ENCODE data around the gene SYT15B. TPM values are rescaled to one million over a fixed set of nuclear protein-coding genes. Genes with fewer than 3 reads are reported as not detected.
"Not testable (repeated sequence)": the region's sequence is repeated elsewhere in the genome, so short reads cannot be mapped to it uniquely, and the experiment has no call there.

SYT15B gene
- total RNA-seq, 1 experiment from 2014 or later: 0.05 TPM

DNA sequence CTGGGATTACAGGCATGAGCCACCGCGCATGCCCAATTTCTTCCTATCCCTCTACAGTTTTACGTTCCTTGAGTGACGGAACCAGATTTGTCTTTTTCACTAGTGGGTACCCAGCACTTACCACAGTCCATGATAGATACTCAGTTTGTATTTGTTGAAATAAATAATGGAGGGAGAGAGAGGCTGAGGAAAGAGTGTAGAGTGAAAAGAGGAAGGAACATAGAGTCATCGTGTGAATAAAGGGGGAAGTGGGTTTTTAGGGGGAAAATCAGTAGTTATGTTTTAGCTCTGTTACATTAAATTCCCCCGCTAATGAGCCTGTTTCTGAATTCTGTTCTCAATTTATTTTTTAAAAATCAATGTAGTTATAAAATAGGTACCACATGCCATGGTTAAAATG, 37.7 kb downstream of the SYT15B start:
- BruUV-seq (replicated peaks); in situ Hi-C loops (cut with HindIII; ENCODE audit: low pct_unique_long_range_greater_than_20kb, low sequenced_read_pairs); CTCF ChIA-PET; ATAC-seq; H3K36me3 ChIP-seq (ENCODE audit: control insufficient read depth, insufficient read depth, low read length); DNase-seq (ENCODE audit: low read depth, low spot score); H3K4me1 ChIP-seq (ENCODE audit: control insufficient read depth, insufficient read depth, low read length); H3K4me3 ChIP-seq (ENCODE audit: low read depth in 2 of 2, low read length in 2 of 2); H3K9me3 ChIP-seq (ENCODE audit: control insufficient read depth, insufficient read depth, low read depth, low read length); intact Hi-C loops (cut with micrococcal nuclease; ENCODE audit: unreplicated experiment); H3K27ac ChIP-seq (ENCODE audit: low read length); POLR2A ChIA-PET; H3K27me3 ChIP-seq (ENCODE audit: control insufficient read depth, insufficient read depth, low read length): not testable (repeated sequence)

DNA sequence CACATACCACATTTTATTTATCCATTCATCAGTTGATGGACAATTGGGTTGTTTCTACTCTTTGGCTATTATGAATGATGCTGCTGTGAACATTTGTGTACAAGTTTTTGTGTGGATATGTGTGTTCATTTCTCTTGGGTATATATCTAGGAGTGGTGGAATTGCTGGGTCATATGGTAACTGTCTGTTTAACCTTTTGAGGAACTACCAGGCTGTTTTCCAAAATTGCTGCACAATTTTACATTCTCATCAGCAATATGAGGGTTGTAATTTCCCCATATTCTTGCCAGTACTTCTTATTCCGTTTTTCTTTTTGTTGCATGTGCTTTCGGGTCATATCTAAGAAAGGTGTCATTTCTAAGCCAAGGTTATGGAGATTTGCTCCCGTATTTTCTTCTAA, 38.3 kb downstream of the SYT15B start:
- CTCF ChIA-PET; H3K27ac ChIP-seq (ENCODE audit: low read length); H3K9me3 ChIP-seq (ENCODE audit: control insufficient read depth, insufficient read depth, low read depth, low read length); H3K4me3 ChIP-seq (ENCODE audit: low read depth in 2 of 2, low read length in 2 of 2); H3K36me3 ChIP-seq (ENCODE audit: control insufficient read depth, insufficient read depth, low read length); DNase-seq (ENCODE audit: low read depth, low spot score); intact Hi-C loops (cut with micrococcal nuclease; ENCODE audit: unreplicated experiment); ATAC-seq; H3K4me1 ChIP-seq (ENCODE audit: control insufficient read depth, insufficient read depth, low read length); BruUV-seq (replicated peaks); in situ Hi-C loops (cut with HindIII; ENCODE audit: low pct_unique_long_range_greater_than_20kb, low sequenced_read_pairs); POLR2A ChIA-PET; H3K27me3 ChIP-seq (ENCODE audit: control insufficient read depth, insufficient read depth, low read length): not testable (repeated sequence)

DNA sequence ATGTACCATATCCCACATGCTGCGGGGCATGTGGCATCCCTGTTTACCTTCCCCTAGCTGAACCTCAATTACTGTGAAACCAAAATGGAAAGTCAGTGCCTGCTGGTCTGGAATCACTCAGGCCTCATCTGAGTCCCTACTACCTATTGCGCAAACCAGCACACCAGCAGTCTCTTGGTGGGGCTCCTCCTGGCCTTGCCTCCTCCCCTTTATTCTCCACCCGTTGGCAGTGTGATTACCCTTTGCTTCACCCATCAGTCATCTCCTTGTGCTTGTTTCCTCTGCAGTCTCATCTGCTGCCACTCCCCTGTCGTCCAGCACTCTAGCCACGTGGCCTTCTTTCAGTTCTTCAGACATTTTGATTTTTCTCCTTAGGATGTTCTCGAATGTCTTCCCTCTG, 39.3 kb downstream of the SYT15B start:
- H3K4me3 ChIP-seq (ENCODE audit: low read depth in 2 of 2, low read length in 2 of 2); H3K9me3 ChIP-seq (ENCODE audit: control insufficient read depth, insufficient read depth, low read depth, low read length); H3K27me3 ChIP-seq (ENCODE audit: control insufficient read depth, insufficient read depth, low read length); CTCF ChIA-PET; in situ Hi-C loops (cut with HindIII; ENCODE audit: low pct_unique_long_range_greater_than_20kb, low sequenced_read_pairs); BruUV-seq (replicated peaks); POLR2A ChIA-PET; intact Hi-C loops (cut with micrococcal nuclease; ENCODE audit: unreplicated experiment); H3K36me3 ChIP-seq (ENCODE audit: control insufficient read depth, insufficient read depth, low read length); DNase-seq (ENCODE audit: low read depth, low spot score); H3K27ac ChIP-seq (ENCODE audit: low read length); H3K4me1 ChIP-seq (ENCODE audit: control insufficient read depth, insufficient read depth, low read length); ATAC-seq: not testable (repeated sequence)

DNA sequence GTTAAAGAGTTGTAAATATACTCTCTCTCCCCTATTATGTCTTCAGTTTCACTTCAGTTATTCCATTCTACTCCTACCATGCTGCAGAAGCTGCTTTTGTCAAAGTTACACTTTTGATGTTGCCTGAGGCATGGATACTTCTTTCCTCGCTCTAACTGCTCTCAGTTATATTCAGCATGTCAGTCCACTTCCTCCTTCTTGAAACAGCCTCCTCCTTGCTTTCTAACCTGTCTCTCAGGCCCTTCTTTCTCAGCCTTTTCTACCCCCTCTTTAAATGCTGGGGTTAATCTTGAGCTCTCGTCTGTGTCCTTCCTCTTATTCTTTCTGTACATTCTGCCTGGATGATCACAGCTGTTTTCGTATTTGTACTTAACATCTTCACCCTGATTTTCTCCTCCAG, 40.0 kb downstream of the SYT15B start:
- in situ Hi-C loops (cut with HindIII; ENCODE audit: low pct_unique_long_range_greater_than_20kb, low sequenced_read_pairs); ATAC-seq; H3K9me3 ChIP-seq (ENCODE audit: control insufficient read depth, insufficient read depth, low read depth, low read length); DNase-seq (ENCODE audit: low read depth, low spot score); H3K36me3 ChIP-seq (ENCODE audit: control insufficient read depth, insufficient read depth, low read length); CTCF ChIA-PET; POLR2A ChIA-PET; H3K4me3 ChIP-seq (ENCODE audit: low read depth in 2 of 2, low read length in 2 of 2); H3K27ac ChIP-seq (ENCODE audit: low read length); H3K27me3 ChIP-seq (ENCODE audit: control insufficient read depth, insufficient read depth, low read length); H3K4me1 ChIP-seq (ENCODE audit: control insufficient read depth, insufficient read depth, low read length); BruUV-seq (replicated peaks); intact Hi-C loops (cut with micrococcal nuclease; ENCODE audit: unreplicated experiment): not testable (repeated sequence)

DNA sequence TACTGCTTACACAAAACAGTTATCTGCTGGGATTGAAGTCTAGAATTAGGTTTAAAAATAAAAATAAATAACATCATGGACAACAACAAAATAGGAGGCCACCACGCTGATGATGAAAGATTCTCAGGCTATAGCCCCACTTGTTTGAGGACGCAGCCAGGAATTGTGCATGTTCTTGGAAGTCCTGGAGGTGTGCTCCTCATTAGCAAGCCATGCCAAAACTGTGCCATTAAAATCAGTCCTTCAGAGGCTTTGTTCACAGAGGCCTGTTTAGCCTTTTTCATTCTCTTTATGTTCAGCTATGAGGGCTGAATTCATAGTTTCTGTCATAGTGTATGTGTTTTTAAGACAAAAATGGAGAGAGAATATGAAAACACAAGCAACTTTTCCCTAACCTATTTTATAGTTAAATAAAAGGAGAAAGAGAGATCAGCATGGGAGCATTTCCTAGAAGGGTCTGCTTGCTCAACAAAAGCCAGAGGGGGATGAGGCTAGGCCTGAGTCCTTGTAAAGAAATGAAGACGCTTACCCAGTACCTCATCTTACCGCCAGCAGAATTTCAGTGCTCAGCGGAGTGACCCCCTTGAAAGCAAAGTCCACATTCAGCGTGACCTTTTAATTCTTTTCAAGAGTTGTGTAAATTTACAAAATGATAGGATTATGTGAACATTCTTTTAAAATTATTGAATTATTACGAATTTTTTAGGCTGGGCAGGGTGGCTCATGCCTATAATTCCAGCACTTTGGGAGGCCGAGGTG, 46.2 kb downstream of the SYT15B start:
- H3K4me3 ChIP-seq (ENCODE audit: low read depth in 2 of 2, low read length in 2 of 2); intact Hi-C loops (cut with micrococcal nuclease; ENCODE audit: unreplicated experiment); H3K27ac ChIP-seq (ENCODE audit: low read length); in situ Hi-C loops (cut with HindIII; ENCODE audit: low pct_unique_long_range_greater_than_20kb, low sequenced_read_pairs); POLR2A ChIA-PET; H3K36me3 ChIP-seq (ENCODE audit: control insufficient read depth, insufficient read depth, low read length); BruUV-seq (replicated peaks); H3K27me3 ChIP-seq (ENCODE audit: control insufficient read depth, insufficient read depth, low read length); H3K4me1 ChIP-seq (ENCODE audit: control insufficient read depth, insufficient read depth, low read length); H3K9me3 ChIP-seq (ENCODE audit: control insufficient read depth, insufficient read depth, low read depth, low read length); ATAC-seq; DNase-seq (ENCODE audit: low read depth, low spot score); CTCF ChIA-PET: not testable (repeated sequence)

Other genes with a start within 250 kb of the SYT15B start
- 9.9 TPM for gene AGAP9, start 240.0 kb downstream of the SYT15B start, total RNA-seq (2021; ENCODE audit: unreplicated experiment)
- 0.64 TPM for gene NPY4R2, start 155.1 kb upstream of the SYT15B start, total RNA-seq (2021; ENCODE audit: unreplicated experiment)
- gene FAM25C, start 236.2 kb upstream of the SYT15B start, total RNA-seq (2021; ENCODE audit: unreplicated experiment): not detected

Measured in Panc1 (cell line).